C4-2B (cell line): ENCODE results near the gene KRTAP5-9.
"Not testable (repeated sequence)": the region's sequence is repeated elsewhere in the genome, so short reads cannot be mapped to it uniquely, and the experiment has no call there.

Experiments used
- H3K27ac ChIP-seq: fragments of 450-650 bp; 2 replicates; pipeline ENCODE4 v1.5.1; 2017
- CTCF ChIP-seq: fragments of 450-650 bp; conservative IDR thresholded peaks from 2 replicates; pipeline ENCODE4 v1.5.1; 2017; ENCODE audit warnings: mild to moderate bottlenecking
- ZFX ChIP-seq: fragments of 450-650 bp; IDR thresholded peaks from 2 replicates; pipeline ENCODE4 v1.6.1; 2017

KRTAP5-9 gene

GRCh38 chr11:71558996-71559395 lies 10.8 kb downstream of the KRTAP5-9 start:
- TF ChIP-seq ZFX (no peak), CTCF (no peak)

GRCh38 chr11:71562120-71562519 lies 13.9 kb downstream of the KRTAP5-9 start:
- TF ChIP-seq CTCF (no peak), ZFX (no peak)
- H3K27ac ChIP-seq, result no peak overlapping the region

More at GRCh38 chr11:71558996-71559395, 10.8 kb downstream of the KRTAP5-9 start:
- no peak overlapping the region for H3K27ac ChIP-seq

- TF ChIP-seq CTCF (peak; percentile 69), ZFX (no peak)
- H3K27ac ChIP-seq, result no peak overlapping the region
Observed at GRCh38 chr11:71563406-71563805, 15.2 kb downstream of the KRTAP5-9 start.

- TF ChIP-seq CTCF, result no peak
- TF ChIP-seq ZFX, result no peak
Observed at GRCh38 chr11:71564430-71564829, 16.2 kb downstream of the KRTAP5-9 start.

GRCh38 chr11:71565263-71565662 lies 17.0 kb downstream of the KRTAP5-9 start, which contains the start of gene KRTAP5-10:
KRTAP5-10 (plus strand) TSS chr11:71565563; CDS start chr11:71565588, 25 bp downstream.
- TF ChIP-seq ZFX, result no peak
- no peak for TF ChIP-seq CTCF
- H3K27ac ChIP-seq, result no peak within 1 kb of the TSS

More at GRCh38 chr11:71564430-71564829, 16.2 kb downstream of the KRTAP5-9 start:
- no peak overlapping the region for H3K27ac ChIP-seq

GRCh38 chr11:71566081-71566620 lies 17.9 kb downstream of the KRTAP5-9 start:
- TF ChIP-seq ZFX, result no peak
- no peak for TF ChIP-seq CTCF
- no peak overlapping the region for H3K27ac ChIP-seq

GRCh38 chr11:71566626-71567599 lies 18.7 kb downstream of the KRTAP5-9 start:
- H3K27ac ChIP-seq, result not testable (repeated sequence)

- H3K27ac ChIP-seq, result not testable (repeated sequence)
Observed at GRCh38 chr11:71567633-71568032, 19.4 kb downstream of the KRTAP5-9 start.
